ENCODE measurements around the gene KCNJ15.

Gene KCNJ15

DNA sequence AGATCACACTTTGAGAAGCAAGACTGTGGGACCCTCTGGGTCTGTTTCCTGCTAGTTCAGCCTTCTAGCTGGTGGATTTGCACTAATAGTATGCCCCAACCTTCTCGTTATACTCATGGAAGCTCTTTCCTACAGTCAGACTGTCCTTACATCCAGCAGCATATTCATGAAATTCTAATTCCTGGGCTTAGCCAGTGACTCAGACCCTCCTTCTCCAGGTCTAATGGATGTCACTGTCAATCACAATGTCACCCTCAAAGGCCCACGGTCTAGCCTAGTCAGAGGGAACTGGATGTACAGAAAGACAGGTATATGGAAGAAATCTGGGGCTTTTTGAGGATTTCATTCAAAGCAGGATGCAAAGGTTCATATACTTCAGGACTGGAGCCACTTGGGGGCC is 72.4 kb downstream of the KCNJ15 start:
- no peak for DNase-seq

DNA sequence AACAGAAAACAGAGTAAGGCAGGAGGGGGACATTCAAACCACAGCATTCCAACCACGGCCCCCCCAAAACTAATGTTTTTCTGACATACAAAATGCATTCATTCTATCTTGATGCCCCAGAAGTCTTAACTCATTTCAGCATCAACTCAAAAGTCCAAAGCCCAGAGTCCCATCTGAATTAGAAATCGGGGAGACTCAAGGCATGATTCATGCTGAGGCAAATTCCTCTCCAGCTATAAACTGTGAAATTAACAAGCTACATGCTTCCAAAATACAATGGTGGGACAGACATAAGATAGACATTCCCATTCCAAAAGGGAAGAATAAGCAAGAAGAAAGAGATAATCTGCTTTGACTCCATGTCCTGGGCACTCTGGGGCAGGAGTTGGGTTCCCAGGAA is 73.9 kb downstream of the KCNJ15 start:
- no peak for DNase-seq

DNA sequence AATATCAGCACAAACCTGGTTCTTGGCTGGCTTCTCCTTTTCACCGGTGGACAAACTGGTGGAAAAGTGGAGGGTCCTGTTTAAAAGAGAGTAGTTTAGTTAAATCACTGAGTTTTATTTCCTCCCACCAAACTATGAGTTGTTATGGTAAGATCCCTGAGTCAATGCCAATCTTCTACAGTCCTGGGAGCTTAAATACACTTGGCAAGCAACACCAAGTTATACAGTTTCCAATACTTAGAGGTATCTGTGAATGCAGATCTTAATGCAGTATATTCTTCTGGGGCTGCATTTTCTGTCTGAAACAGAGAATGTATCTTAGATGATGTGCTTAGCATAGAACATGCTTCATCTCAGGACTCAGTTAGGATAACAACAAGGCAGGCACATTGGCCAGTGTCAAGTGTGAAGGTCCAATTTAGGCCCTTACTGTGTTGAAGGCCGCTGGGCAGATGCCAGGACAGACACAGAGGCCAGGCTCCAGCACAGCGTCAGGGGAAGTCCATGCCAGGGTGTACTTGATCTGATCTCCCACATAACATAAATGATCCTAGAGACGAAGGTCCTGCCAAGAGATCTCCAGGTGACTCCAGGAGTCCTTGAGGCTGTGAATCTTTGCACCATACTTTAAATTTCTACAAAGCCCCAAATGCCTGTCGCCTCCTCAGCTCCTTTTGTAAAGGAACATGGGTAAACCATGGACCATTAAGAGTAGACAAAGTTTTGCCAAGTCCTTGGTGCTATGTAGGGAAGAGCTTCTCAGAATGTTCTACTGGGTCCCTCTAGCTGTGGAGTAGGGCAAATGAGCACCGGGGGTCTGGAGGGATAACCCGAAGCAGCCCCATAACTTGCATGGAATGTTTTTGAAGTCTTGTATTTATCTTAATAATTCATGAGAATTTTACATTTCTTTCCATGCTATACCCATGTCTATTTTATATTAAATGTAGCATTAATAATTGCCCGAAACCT is 76.8 kb downstream of the KCNJ15 start:
- DNase-seq, result no peak

DNA sequence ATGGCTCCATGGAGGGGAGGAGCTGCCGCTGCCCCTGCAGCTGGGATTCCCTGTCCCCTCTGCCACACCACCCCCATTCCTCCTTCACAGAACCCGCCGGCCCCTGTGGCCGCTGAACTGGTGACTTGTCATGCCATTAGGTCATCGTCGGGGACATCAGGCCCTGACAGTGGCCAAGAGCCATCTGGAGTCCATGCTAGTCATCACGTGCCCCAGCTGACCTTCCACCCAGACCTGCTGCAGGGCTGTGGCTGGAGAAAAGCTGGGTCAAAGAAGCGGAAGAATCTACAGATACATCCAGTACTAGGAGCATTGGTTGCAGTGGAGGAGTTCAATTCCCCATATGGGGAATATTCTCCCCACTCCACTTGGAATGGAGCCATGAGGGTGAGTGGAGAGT is 78.1 kb downstream of the KCNJ15 start:
- no peak for DNase-seq

DNA sequence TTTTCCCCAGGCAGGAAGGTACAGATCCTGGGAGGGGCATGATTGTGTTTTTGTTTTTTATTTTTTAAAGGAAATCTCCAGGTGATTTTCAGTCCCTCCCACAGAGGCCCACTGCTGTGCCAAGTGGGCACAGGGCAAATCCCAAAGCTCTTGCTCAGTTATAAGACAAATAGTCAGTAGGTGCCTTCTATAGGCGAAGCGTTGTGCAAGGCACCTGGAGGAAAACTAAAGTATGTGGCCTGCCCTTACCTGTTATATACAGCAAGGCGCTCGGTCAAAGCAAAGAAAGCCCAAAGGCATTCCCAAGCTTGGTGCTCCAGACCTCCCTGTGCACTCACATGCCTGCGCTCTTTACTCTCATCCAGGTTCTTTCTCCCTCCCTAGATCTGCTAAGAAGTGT is 81.0 kb downstream of the KCNJ15 start:
- DNase-seq, result no peak

DNA sequence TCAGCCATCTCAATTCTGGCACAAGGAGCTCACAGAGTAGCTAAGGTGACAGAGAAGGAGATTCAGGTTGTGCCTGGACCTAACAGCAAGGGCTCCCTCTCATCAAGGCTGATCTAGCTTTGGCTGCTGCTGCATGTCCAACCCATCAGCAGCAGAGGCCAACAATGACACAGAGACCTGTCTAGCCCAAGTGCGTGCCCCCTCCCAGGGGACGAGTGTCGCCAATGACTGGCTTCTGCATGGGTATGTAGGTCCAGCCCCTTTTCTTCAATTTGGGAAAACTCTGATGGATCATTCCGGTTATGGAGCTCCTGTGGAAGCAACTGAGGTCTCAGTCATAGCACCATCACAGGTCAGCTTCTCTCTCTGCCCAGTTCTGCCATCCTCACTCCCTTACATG is 83.3 kb downstream of the KCNJ15 start:
- no peak for DNase-seq

DNA sequence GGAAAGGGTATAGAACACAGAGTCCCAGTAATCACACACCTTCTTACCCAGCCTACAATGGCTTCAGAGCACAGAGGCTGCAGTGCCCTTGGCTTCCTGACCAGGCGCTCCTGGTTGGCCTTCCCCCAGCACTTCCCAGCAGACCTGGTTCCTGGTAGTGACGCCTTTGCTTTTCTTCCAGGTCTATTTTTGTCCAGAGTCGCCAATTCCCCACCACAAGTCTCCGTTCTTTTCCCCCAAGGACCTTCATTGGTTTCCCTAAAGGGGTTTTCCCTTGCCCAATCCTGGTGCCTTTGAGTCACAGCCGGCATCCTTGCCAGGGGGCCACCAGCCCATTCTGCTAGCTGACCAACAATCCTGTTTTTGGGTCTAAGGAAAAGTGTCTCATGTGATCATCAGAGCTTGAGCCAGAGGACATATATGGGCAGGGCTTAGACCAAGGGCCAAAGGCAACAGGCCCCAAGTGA is 84.8 kb downstream of the KCNJ15 start:
- no peak for DNase-seq

DNA sequence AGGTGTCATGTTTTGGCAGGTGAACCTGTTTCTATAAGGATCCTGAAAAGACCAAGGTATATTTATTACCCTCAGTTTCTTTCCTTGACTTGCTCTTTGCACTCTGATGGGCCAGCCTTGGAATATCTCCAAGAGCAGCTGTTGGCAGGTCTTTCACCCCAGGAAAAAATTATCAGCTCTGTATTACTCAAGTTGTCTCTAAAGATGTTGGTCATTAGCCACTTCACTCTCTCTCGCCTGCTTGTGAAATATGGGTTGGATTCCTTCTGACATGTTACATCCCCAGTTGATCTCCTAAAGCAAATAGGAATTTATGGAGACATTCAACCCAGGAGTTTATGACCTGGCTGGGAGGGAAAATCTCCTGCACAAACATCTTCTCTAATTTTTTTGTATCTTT is 85.9 kb downstream of the KCNJ15 start:
- DNase-seq, result no peak

DNA sequence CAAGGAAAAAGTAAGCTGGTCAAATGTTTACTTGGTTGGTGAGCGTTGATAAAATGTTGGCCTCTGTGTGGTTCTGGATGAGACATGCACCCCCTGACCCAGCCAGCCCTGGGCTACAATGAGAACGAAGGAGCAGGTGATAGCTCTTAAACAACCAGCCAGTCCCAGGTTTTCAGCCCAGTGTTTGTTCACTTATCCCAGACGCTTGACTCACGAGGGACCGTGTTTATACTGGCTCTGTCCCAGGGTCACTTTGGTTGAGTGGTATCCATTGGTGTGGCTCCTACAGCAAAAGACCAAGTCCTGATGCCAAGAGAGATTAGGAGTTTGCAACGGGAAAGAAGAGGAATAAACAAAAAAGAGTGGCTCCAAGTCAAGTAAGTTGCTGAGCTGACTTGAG is 86.9 kb downstream of the KCNJ15 start:
- DNase-seq, result no peak

DNA sequence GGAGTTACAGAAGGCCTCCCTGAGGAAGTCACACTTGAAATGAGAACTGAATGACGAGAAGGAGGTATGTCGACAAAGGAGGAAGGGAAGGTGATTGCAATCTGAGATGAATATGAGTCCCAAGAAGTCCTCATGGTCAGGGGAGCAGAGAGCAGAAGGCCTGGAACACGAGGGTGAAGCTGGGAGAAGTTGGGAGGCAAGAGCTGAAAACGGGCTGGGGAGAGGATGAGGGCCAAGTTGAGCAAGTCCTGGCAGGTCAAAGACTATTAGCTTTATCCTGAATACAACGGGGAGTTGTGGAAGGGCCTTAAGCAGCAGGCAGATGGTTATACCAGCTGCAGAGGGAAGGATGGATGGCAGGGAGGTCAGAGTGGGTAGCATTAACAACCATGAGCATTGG is 89.5 kb downstream of the KCNJ15 start:
- no peak for DNase-seq

DNA sequence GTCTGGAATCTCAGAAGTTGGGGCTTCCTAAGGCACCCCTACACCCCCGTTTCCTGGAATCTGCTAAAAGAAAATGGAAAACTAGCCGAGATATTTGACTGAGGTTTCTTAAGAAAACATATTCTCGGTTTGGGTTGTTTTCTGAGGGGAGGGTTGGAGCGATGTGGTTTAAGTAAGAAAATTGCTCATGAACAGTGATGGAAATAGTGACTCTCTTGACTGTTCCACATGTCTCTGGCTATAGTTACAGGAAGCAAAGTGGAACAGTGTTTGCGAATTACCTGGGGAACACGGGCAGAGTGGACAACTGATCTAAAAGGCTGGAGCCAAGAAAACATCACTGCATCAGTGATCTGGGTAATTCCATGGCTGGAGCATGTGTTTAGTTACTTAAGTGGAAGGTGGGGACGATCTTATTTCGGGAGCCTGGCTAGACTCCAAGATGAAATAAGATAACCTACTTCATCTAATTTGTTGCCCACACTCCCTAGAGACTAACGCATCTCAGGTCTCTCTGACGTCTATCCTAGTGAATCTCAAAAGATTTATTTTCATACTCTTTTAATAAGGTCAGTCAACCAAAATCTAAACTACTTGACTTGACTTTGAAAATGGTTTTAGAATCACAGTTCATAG is 92.4 kb downstream of the KCNJ15 start:
- DNase-seq, result no peak

DNA sequence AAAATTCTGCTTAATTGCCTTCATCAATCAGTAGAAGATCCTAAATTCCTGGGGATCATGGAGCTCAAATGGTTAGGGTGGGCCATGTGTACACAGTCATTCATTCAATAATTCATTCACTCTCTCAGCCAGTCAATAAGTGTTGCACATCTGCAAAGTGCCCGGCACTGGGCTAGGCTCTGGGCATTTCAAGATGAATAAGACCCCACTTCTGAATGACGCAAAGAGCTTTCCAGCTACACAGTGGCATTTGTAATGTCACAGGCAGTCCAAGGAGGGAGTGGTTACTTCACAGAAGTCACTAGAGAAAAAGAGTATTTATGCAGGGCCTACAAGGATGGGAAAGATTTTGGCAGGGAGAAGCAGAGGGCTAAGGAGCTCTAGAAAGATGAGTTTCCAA is 93.2 kb downstream of the KCNJ15 start:
- DNase-seq, result no peak

DNA sequence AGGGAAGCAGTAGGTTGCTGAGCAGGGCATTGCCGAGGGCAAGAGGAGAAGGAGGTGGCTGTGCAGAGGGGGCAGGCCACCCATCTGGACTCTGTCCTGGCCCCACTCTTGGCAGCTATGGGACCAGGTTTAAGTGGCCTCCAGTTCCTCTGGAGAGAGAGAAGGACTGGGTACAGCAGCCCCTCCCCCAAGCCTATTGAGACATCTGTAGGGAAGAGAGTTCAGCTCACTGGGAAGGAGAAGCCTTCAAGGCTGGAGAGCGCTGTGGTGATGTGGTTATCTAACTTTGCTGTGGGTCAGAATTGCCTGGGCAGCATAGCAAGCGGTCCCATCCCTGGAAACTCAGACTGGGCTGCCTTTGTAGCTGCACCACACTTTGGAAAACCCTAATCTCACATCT is 93.9 kb downstream of the KCNJ15 start:
- DNase-seq, result no peak

DNA sequence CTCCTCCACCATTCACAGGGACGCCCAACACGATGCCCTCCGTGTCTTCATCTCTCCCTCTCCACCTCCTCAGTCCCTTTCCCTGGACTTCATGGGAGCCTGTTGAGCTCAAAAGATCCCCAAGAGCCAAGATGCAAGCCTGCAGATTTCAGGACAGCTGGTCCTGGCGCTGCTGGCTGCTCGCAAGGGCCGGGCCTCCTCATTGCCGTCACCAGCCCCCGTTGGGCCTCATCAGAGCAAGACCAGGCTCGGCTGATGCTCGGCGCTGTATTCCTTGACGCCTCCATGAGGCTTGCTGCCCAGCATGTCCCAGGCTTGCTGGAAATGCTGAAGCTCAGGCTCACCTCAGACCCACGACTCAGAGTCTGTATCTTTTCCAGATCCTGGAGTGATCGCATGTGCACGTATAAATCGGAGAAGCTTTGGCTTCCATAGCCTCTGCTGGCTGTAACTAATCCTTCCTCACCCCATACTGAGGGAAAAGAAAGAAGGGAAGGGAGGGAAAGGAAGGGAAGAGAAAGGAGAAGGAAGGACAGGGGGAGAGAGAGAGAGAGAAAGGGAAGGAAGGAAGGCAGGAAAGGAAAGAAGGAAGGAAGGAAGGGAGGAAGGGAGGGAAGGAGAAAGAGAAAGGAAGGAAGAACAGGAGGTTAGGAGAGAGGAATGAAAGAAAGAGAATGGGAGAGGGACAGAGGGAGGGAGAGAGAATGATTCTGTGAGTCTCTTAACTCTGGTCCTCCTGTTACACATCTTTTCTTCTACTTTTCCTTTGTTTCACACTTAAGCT is 94.6 kb downstream of the KCNJ15 start:
- DNase-seq, result no peak

DNA sequence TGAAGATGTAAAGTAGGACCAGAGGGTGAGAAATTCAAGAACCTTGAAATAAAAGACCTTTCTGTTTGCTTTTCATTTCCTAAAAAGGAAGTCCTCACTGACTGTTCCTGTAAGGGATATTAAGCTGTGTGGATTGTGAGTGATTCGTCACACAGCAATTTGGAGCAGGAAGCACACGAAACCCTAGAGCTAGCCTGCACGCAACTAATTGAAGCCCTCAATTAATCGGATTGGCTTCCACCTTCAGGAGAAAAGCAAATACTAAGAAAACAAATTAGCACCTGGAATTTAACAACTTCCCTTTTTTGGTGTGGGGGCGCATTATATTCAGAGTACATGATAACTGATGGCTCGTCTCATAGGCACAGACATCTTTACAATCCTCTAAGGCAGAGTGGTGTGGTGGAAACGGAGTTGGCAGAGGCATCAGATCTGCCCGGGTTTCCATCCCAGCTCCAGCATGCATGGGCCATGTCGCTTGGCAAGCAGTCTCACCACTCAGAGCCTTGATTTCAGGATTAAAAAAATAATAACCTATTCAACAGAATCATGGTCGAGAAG is 95.2 kb downstream of the KCNJ15 start:
- peak in 1 of 2 donors; percentile 4 for DNase-seq

DNA sequence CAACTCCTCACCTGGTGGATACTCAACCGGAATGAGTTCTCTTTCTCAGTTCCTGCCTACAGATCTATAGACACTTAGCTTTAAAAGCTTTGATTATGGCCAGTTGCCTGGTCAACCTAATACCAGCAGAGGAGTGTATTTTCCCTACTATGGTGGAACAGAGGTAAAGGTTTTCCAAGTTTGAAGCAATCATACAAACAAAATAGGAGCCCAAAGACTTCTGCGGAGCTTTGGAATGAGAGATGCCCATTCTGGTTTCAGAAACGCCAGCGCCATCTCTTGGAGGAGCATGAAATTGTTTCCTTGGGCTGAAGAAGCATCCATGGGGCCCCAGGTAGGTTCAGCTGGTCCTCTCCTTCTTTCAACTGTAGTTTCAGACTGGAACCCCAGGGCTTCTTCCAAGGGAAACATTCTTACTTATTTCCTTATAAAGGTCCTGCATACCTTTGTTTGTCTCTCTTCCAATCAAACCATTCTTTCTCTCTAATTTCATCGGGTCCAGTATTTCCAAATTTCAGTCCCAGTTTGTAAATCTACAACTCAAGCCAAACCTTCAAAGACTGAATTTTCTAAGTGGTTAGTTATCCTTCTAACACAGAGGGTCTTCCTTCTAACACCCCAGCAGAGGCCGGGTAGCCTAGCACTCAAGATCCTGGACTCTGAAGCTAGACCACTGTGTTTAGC is 95.9 kb downstream of the KCNJ15 start:
- DNase-seq, result peak; percentile 3 to 20

DNA sequence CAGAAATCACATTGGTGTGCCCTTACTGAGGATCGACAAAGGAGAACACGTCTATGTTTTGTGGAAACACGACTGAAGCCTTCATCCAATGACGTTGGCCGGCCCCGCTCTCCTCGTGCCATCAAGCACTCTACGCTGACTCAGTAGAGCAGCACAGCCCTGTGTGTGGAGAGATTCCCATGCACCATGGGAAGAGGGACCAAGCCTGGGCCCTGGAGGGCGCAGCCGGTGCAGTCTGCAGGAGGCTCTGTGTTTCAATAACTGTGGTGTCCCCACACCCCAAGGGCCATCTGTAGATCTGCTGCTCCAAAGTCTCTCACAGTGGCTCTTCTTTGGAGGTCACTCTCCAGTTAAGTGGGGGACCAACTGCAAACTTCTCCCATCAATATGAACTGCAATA is 97.4 kb downstream of the KCNJ15 start:
- no peak for DNase-seq

DNA sequence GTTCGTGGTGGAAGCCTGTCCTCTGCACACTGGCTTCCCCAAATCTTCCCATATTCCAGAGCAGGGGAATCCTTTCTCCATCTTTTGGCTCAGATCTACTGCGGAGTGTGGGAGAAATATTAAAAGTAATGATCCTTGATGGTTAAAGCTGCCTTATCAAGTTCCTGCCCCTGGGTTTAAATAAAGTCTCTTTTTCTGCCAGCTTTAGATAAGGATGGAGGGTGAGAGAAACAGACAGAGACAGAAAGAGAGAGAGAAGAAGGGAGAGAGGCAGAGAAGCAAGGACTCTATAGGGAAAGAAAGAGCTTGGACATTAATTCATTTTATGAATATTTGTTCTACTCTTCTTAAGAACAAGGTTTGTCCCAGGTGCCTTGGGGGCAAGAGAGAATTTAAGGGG is 98.0 kb downstream of the KCNJ15 start:
- no peak for DNase-seq

DNA sequence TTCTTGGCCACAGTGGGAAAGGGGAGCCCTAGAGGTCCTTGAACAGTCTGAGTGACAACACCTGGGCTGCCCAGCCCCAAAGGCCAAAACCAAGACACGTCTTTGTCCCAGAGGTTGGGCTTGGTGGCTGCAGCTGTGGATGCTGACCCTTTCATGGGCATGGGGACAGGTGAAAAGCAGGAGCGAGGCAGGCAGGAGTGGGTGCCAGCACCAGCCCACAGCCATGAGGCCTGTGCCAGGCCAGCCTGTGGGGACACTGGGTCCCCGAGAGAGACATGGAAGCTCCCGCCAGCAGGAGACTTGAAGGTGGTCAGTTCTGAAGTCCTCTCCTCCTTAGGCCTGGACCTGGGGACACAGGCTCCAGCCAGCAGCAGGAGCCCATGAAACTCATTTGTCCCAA is 98.6 kb downstream of the KCNJ15 start:
- no peak for DNase-seq

DNA sequence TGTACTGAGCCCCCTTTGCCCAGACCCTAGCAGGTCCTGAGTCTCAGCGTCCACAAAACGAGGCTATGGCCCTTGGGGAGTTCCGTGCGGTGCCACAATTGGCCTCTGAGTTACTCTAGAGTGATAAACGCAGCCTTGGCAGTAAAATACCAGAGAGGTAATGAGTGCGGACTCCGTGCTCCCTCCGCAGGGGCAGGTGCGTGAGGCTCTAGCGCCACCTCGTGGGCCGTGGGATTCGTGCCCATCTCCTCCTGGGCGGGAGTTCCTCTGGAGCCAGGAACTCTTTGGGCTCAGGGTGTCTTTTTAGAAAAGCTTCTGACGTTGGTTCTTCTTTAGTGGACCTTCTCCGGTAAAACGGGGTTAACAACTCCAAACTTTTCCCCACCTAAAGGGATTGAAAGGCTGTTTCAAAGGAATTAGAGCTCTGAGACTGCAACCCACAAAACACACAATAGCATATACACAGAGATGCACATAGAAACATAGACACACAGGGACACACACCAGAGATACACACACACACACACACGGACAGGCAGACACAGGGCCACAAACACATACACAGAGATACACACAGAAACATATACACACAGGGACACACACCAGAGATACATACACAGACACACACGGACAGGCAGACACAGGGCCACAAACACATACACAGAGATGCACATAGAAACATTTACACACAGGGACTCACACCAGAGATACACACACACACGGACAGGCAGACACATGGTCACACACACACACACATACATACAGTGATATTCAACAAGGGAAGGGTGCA is 99.4 kb downstream of the KCNJ15 start:
- peak; percentile 50 to 75 for DNase-seq

Data from bone marrow (tissue), 2 donors.